Liver (tissue), 9 donors: ENCODE results near the gene TMEM222. TPM values are rescaled to one million over a fixed set of nuclear protein-coding genes. Genes with fewer than 3 reads are reported as not detected.

ENCODE experiments used
- DNase-seq: peaks from one replicate; pipeline ENCODE4 v3.0.0-alpha.2; 2017; ENCODE audit warnings: low spot score
- H3K27ac ChIP-seq, 2 donors: one replicate each; pipeline ENCODE4 v1.7.0; 2013; ENCODE audit warnings: inconsistent platforms in 2 of 2, low read length in 2 of 2, control low read depth in 1 of 2, low read depth in 1 of 2, mild to moderate bottlenecking in 1 of 2
- H3K27me3 ChIP-seq, 4 donors: one replicate each; pipeline versions ENCODE4 v1.6.1 to v1.7.0; 2013; ENCODE audit warnings: low read length in 3 of 4, inconsistent platforms in 1 of 4, mild to moderate bottlenecking in 1 of 4, moderate library complexity in 1 of 4; ENCODE audit not compliant: control insufficient read depth in 4 of 4, insufficient read depth in 4 of 4
- H3K36me3 ChIP-seq, 4 donors: one replicate each; pipeline versions ENCODE4 v1.6.1 to v1.7.0; 2013; ENCODE audit warnings: low read length in 3 of 4, mild to moderate bottlenecking in 3 of 4, low read depth in 1 of 4, moderate library complexity in 1 of 4; ENCODE audit not compliant: control insufficient read depth in 4 of 4, insufficient read depth in 3 of 4
- H3K4me1 ChIP-seq, 4 donors: one replicate each; pipeline versions ENCODE4 v1.6.1 to v1.7.0; 2013; ENCODE audit warnings: low read length in 3 of 4, mild to moderate bottlenecking in 3 of 4, moderate library complexity in 1 of 4; ENCODE audit not compliant: control insufficient read depth in 4 of 4, insufficient read depth in 4 of 4
- H3K4me3 ChIP-seq, 3 donors: one replicate each; pipeline versions ENCODE4 v1.6.1 to v1.7.0; 2013; ENCODE audit warnings: low read length in 3 of 3, control low read depth in 1 of 3, low read depth in 1 of 3, mild to moderate bottlenecking in 1 of 3
- H3K9ac ChIP-seq, 2 donors: one replicate each; pipeline ENCODE4 v1.7.0; 2013; ENCODE audit warnings: low read length in 2 of 2, mild to moderate bottlenecking in 2 of 2, moderate library complexity in 2 of 2, control low read depth in 1 of 2, low read depth in 1 of 2
- H3K9me3 ChIP-seq, 4 donors: one replicate each; pipeline versions ENCODE4 v1.6.1 to v1.7.0; 2013; ENCODE audit warnings: low read length in 3 of 4; ENCODE audit not compliant: control insufficient read depth in 4 of 4
- CTCF ChIP-seq: fragments of 150-350 bp; IDR thresholded peaks from 2 replicates; pipeline ENCODE4 v1.5.1; 2017; ENCODE audit warnings: improper control_type of control experiment, low read depth, low read length; ENCODE audit not compliant: missing input control
- FOXA1 ChIP-seq: IDR thresholded peaks from 2 replicates; pipeline ENCODE4 v1.6.1; 2016; ENCODE audit warnings: antibody characterized with exemption
- FOXA2 ChIP-seq: IDR thresholded peaks from 2 replicates; pipeline ENCODE4 v1.6.1; 2016; ENCODE audit warnings: antibody characterized with exemption
- GABPA ChIP-seq, 2 donors: IDR thresholded peaks in 1 of 2; conservative IDR thresholded peaks in 1 of 2; 2 replicates each; pipeline ENCODE4 v1.6.1; 2016; ENCODE audit warnings: antibody characterized with exemption in 2 of 2, mild to moderate bottlenecking in 1 of 2, moderate library complexity in 1 of 2
- HNF4A ChIP-seq, 2 donors: conservative IDR thresholded peaks; 2 replicates each; pipeline ENCODE4 v1.6.1; 2016; ENCODE audit warnings: antibody characterized with exemption in 2 of 2, mild to moderate bottlenecking in 2 of 2
- HNF4G ChIP-seq: IDR thresholded peaks from 2 replicates; pipeline ENCODE4 v1.6.1; 2016; ENCODE audit warnings: antibody characterized with exemption
- JUND ChIP-seq, 2 donors: IDR thresholded peaks; 2 replicates each; pipeline ENCODE4 v1.6.1; 2016; ENCODE audit warnings: antibody characterized with exemption in 2 of 2
- MAX ChIP-seq: IDR thresholded peaks from 2 replicates; pipeline ENCODE4 v1.6.1; 2016; ENCODE audit warnings: antibody characterized with exemption
- NR2F2 ChIP-seq: IDR thresholded peaks from 2 replicates; pipeline ENCODE4 v1.6.1; 2016; ENCODE audit warnings: antibody characterized with exemption
- RAD21 ChIP-seq, 2 donors: IDR thresholded peaks; 2 replicates each; pipeline ENCODE4 v1.6.1; 2016; ENCODE audit warnings: antibody characterized with exemption in 2 of 2, mild to moderate bottlenecking in 2 of 2
- REST ChIP-seq: IDR thresholded peaks from 2 replicates; pipeline ENCODE4 v1.6.1; 2016; ENCODE audit warnings: antibody characterized with exemption, mild to moderate bottlenecking
- RXRA ChIP-seq, 2 donors: IDR thresholded peaks; 2 replicates each; pipeline ENCODE4 v1.6.1; 2017 to 2018; ENCODE audit warnings: antibody characterized with exemption in 2 of 2, mild to moderate bottlenecking in 1 of 2
- SP1 ChIP-seq: IDR thresholded peaks from 2 replicates; pipeline ENCODE4 v1.6.1; 2018; ENCODE audit warnings: antibody characterized with exemption, mild to moderate bottlenecking
- TAF1 ChIP-seq: conservative IDR thresholded peaks from 2 replicates; pipeline ENCODE4 v1.6.1; 2016; ENCODE audit warnings: antibody characterized with exemption, mild to moderate bottlenecking
- YY1 ChIP-seq: IDR thresholded peaks from 2 replicates; pipeline ENCODE4 v1.6.1; 2016; ENCODE audit warnings: antibody characterized with exemption, mild to moderate bottlenecking
- WGBS: extraction: QIAGEN DNeasy Blood & Tissue Kit; methylation state at CpG from one replicate; pipeline ENCODE4 v1.1.7; 2013; 5-methylcytosine and 5-hydroxymethylcytosine counted together
- polyA plus RNA-seq, 2 donors: library from polyadenylated mRNA; stranded (reverse) in 1 of 2; unstranded in 1 of 2; fragments of 200-250 nt in 1 of 2; fragments of >200 nt in 1 of 2; fragmentation: Nextera tagmentation in 1 of 2; extraction: Ambion mirVana in 1 of 2; gene quantifications; one replicate each; pipeline versions ENCODE4 v1.2.1 to v1.2.3, GENCODE V29; 2013 to 2015
- total RNA-seq, 2 donors: library from RNA; depleted of rRNA; stranded (reverse); fragments of >200 nt; gene quantifications; one replicate each; pipeline ENCODE4 v1.2.3, GENCODE V29; 2014
- TF ChIP-seq, protein P1 (sequence below): IDR thresholded peaks from 2 replicates; pipeline ENCODE4 v1.6.1; 2016; ENCODE audit warnings: antibody characterized with exemption
- TF ChIP-seq, protein P2 (sequence below): IDR thresholded peaks from 2 replicates; pipeline ENCODE4 v1.6.1; 2016; ENCODE audit warnings: antibody characterized with exemption
- donor health status: healthy.
- donor health status: healthy.
- donor health status: healthy.
- donor health status: healthy.
- donor health status: healthy.

The TMEM222 gene
- total and polyA plus RNA-seq, 4 donors, result 14.7 to 32.9 (median 21.8) TPM

- Histone ChIP-seq H3K9me3 (no peaks in the 10 kb centered on the region), H3K4me1 (peaks cover 0 to 34% (median 12%) of the 10 kb centered on the region in 4 donors), H3K9ac (no peak overlapping the region), H3K27me3 (no peaks in the 10 kb centered on the region), H3K27ac (no peak overlapping the region), H3K4me3 (no peak overlapping the region), H3K36me3 (no peaks in the 10 kb centered on the region)
- DNase-seq, result no peak
- no peak for TF ChIP-seq HNF4G
- TF ChIP-seq RAD21 (IDR thresholded peaks at IDR 0.05), result no peak
- no peak for TF ChIP-seq TAF1
- TF ChIP-seq, protein P1, sequence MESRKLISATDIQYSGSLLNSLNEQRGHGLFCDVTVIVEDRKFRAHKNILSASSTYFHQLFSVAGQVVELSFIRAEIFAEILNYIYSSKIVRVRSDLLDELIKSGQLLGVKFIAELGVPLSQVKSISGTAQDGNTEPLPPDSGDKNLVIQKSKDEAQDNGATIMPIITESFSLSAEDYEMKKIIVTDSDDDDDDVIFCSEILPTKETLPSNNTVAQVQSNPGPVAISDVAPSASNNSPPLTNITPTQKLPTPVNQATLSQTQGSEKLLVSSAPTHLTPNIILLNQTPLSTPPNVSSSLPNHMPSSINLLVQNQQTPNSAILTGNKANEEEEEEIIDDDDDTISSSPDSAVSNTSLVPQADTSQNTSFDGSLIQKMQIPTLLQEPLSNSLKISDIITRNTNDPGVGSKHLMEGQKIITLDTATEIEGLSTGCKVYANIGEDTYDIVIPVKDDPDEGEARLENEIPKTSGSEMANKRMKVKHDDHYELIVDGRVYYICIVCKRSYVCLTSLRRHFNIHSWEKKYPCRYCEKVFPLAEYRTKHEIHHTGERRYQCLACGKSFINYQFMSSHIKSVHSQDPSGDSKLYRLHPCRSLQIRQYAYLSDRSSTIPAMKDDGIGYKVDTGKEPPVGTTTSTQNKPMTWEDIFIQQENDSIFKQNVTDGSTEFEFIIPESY, result no peak
- TF ChIP-seq NR2F2, result no peak
- WGBS, result 67% methylated on average over 13 of the region's 13 CpGs
These were observed 47.1 kb downstream of the TMEM222 start for GRCh38 chr1:27368869-27369582.

DNA sequence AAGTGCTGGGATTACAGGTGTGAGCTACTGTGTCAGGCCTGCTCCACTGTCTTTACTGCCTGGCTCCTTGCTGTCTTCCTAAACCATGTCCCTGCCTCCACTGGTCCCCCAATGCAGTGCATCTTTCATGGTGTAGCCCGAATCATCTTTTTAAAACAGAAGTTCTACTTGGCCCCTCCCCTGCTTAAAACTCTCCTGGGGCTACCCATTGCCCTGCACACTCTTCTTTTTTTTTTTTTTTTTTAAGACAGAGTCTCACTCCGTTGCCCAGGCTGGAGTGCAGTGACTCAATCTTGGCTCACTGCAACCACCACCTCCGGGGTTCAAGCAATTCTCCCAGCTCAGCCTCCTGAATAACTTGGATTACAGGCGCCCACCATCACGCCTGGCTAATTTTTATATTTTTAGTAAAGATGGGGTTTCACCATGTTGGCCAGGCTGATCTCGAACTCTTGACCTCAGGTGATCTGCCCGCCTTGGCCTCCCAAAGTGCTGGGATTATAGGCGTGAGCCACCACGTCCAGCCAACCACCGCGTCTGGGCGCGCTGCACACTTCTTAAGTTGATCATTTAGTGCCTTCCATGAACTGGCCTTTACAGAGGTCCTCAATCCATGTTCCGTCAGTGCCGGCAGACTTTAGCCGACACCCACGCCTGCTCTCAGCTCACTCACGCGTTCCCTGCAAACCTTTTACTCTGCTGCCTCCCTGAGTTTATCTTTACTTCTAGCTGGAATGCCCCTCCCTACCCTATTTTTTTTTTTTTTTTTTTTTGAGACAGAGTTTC lies 50.3 kb downstream of the TMEM222 start:
- Histone ChIP-seq H3K4me3 (no peak overlapping the region), H3K36me3 (no peaks in the 10 kb centered on the region), H3K9me3 (no peaks in the 10 kb centered on the region), H3K27me3 (no peaks in the 10 kb centered on the region), H3K9ac (no peak overlapping the region), H3K27ac (no peak overlapping the region), H3K4me1 (peaks cover 0 to 8% (median under 1%) of the 10 kb centered on the region in 4 donors)
- DNase-seq, result no peak
- WGBS, result 83% methylated on average over 19 of the region's 19 CpGs
- TF ChIP-seq REST, result no peak
- TF ChIP-seq, protein P1, result no peak
- TF ChIP-seq FOXA2, result no peak
- TF ChIP-seq HNF4A (conservative IDR thresholded peaks at IDR 0.05), result no peak
- TF ChIP-seq, protein P2, sequence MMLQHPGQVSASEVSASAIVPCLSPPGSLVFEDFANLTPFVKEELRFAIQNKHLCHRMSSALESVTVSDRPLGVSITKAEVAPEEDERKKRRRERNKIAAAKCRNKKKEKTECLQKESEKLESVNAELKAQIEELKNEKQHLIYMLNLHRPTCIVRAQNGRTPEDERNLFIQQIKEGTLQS, result no peak
- TF ChIP-seq HNF4G, result no peak
- TF ChIP-seq SP1, result no peak
- no peak for TF ChIP-seq RAD21 (IDR thresholded peaks at IDR 0.05)
- TF ChIP-seq JUND (IDR thresholded peaks at IDR 0.05), result no peak
- TF ChIP-seq GABPA (IDR thresholded peaks at IDR 0.05 in 1 of 2, conservative IDR thresholded peaks at IDR 0.05 in 1 of 2), result no peak
- TF ChIP-seq MAX, result no peak
- TF ChIP-seq NR2F2, result no peak
- no peak for TF ChIP-seq FOXA1
- TF ChIP-seq TAF1, result no peak
- no peak for TF ChIP-seq RXRA (IDR thresholded peaks at IDR 0.05)
- no peak for TF ChIP-seq CTCF
- TF ChIP-seq YY1, result no peak
